HG02943 (cell line): ENCODE measurements around the gene PIGK.
"Not testable (repeated sequence)": the region's sequence is repeated elsewhere in the genome, so short reads cannot be mapped to it uniquely, and the experiment has no call there.

Source experiments
- ATAC-seq: cut with Tn5 transposase; IDR thresholded peaks from one replicate; pipeline ENCODE4 v1.9.1; 2021; ENCODE audit warnings: mild to moderate bottlenecking, low read depth, moderate library complexity; ENCODE audit not compliant: unreplicated experiment

The PIGK gene

GRCh38 chr1:77219166-77219887, at the start of gene PIGK:
PIGK (minus strand) TSS chr1:77219430; CDS start chr1:77219402, 28 bp downstream.
- peak; percentile 90 for ATAC-seq

DNA sequence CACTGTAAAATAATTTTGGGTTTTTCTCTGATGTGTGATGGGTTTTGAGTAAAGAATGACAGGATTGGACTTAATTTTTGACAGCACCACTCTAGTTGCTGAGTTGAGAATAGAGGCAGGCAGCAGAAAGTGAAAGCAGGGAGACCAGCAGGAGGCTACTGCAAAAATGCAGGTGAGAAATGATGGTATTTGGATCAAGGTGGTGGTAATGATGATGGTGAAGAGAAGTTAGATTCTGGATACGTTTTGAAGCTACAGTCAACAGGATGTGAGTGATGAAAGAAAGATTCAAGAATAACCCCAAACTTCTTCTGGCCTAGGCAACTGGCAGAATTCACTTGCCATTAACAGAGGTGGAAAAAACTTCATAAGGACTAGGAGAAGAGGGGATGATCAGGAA, 47.8 kb upstream of the PIGK start:
- no peak for ATAC-seq

DNA sequence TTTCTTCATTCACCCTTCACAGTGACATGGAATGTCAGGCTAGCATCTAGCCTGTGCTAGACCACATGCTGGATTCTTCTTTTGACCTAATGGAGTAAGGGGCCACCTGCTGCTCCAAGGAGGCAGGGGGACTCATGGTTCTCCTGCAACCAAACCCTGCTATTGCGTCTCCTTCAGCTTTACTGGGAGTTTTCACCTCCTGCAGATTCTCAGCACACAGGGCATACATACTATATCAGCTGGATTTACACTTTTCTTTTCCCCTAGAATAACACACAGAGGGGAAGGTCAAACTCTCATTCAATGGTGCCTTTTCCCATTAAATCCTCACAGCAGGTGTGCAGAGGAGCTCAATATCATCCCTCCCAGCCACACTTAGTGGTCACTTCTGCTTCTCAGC, 46.0 kb upstream of the PIGK start:
- no peak for ATAC-seq

GRCh38 chr1:77263708-77264107, 44.5 kb upstream of the PIGK start:
- no peak for ATAC-seq

GRCh38 chr1:77253211-77253610, 34.0 kb upstream of the PIGK start:
- no peak for ATAC-seq

DNA sequence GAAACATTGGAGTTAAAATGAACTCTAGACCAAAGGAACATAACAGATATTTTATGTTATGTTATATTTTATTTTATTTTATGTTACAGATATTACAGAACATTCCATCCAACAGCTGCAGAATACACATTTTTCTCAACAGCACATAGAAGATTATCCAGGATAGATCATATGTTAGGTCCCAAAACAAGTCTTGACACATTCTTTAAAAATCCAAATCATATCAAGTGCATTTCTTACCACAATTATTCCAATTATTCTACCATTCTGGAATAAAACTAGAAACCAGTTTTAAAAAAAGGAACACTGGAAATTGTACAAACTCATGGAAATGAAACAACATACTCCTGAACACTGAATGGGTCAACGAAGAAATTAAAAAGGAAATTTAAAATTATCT, 30.9 kb upstream of the PIGK start:
- no peak for ATAC-seq

- no peak for ATAC-seq
These were observed 26.6 kb upstream of the PIGK start for GRCh38 chr1:77245830-77246229.

GRCh38 chr1:77239311-77239710, 20.1 kb upstream of the PIGK start:
- no peak for ATAC-seq

- ATAC-seq = no peak
These were observed 19.2 kb upstream of the PIGK start for GRCh38 chr1:77238462-77238861.

GRCh38 chr1:77234943-77235342, 15.7 kb upstream of the PIGK start:
- no peak for ATAC-seq

DNA sequence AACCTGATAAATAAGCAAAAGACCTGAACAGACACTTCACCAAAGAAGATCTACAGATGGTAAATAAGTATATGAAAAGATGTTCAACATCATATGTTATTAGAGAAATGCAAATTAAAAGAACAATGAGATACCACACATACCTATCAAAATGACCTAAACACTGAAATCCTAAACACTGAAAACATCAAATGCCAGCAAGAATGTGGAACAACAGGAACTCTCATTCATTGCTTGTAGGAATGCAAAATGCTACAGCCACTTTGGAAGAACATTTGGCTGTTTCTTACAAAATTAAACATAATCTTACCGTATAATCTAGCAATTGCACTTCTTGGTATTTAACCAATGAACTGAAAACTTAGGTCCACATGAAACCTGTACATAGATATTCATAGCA, 14.9 kb upstream of the PIGK start:
- no peak for ATAC-seq

DNA sequence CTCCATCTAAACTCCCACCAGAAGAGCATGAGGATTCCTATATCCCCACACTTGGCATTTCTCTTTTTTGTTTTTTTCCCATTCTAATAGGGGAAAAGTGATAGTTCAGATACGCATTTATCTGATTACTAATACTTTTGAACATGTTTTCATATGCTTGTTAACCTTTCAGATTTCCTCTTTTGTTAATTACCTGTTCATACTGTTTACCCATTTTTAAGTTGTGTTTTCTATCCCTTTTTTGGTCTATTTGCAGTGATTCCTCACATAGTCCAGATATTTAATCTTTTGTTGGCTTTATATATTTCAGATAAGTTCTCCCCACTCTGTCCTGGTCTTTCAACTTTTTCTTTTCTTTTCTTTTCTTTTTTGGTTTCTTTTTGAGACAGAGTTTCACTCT, 13.6 kb upstream of the PIGK start:
- ATAC-seq = no peak

DNA sequence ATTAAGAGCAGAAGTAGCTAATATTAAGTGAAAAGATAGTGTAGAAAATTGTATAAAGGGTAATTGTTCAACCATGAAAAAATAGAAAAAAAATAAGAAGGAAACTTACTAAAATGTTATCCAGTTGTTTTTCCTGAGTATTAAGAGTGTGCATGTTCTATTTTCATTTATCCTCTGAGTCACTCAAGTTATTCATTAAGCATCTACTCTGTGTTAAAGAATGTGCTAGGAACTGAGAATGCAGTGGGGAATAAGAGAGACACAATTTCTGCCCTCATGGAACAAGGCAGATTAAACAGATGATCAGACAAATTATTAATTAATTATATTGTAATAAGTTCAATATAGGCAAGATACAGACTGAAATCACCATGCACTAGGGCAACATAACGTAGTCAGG, 10.8 kb upstream of the PIGK start:
- no peak for ATAC-seq

- no peak for ATAC-seq
These were observed 9.6 kb upstream of the PIGK start for GRCh38 chr1:77228836-77229235.

GRCh38 chr1:77227381-77227780, 8.2 kb upstream of the PIGK start:
- no peak for ATAC-seq

DNA sequence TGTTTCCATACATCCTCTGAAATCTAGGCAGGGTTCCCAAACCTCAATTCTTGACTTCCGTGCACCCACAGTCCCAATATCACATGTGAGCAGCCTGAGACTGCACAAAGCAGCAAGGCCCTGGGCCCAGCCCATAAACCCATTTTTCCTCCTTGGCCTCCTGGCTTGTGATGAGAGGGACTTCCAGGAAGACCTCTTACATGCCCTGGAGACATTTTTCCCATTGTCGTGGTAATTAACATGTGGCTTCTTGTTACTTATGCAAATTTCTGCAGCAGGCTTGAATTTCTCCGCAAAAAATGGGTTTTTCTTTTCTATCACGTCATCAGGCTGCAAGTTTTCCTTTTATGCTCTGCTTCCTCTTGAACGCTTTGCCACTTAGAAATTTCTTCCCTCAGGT, 3.3 kb upstream of the PIGK start:
- ATAC-seq = no peak

DNA sequence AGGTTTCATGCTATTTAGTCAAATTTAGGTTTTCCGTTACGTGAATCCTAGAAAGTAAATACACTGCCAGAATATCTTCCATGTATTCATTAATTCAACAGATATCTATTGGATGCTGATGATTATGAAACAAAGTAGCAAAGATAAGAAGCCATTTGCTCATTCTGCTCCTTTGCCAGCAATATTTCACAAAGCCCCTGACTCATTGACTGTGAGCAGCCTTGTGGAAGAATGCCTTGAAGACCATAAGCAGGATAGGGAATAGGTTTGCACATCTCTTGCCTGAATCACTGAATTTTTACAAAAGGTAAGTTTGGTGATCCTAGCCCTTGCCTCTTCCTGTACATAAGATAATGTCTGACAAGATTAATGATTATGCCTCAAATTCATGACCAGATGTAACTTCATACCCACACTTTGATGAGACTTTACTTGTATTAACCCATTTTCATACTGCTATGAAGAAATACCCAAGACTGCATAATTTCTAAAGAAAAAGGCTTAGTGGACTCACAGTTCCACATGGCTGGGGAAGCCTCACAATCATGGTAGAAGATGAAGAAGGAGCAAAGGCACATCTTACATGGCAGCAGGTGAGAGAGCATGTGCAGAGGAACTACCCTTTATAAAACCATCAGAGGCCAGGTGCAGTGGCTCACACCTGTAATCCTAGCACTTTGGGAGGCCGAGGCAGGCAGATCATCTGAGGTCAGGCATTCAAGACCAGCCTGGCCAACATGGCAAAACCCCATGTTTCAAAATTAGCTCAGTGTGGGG, 1.6 kb upstream of the PIGK start:
- ATAC-seq = no peak

DNA sequence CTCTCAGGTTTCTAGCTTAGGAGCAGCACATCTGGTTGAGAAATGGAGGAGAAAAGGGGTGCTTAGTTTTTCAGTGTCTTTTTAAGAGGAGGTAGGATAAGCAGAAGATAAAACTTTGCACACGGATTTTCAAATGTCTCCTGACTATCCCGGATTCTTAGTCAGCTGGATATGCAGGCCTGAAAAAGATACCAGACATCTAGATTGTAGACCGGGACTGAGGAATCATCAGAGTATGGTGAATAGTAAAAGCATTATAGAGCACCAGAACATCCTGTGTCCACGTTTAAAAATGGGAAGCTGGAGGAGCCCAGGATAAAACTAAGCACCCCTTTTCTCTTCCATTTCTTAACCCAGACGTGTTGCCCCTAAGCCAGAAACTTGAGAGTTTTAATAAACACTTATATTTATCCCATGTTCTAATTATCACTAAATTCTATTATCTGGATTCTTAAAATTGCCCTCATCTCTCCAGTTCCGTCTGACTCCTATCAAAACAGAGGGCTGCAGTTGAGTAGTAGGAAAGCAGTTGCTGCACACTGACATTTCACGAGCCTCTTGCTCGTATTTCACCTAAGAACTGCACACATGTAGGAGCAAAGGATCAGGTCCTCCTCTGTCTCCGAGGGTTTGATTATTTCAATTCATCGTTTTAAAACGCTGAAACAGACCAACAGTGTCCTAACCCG, 609 bp downstream of the PIGK start:
- ATAC-seq = peak; percentile 41

DNA sequence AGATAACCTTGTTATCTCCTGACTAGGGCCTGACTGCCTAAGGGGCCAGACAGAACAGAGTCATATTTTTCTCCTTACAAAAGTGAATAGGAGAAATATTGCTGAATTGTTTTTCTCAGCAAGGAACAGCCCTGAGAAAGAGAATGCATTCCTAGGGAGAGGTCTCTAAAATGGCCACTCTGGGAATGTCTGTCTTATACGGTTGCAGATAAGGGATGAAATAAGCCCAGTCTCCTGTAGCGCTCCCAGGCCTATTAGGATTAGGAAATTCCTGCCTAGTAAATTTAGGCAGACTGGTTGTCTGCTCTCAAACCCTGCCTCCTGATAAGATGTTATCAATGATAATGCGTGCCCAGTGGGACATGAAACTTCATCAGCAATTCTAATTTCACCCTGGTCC, 15.2 kb downstream of the PIGK start:
- not testable (repeated sequence) for ATAC-seq

- ATAC-seq = no peak
These were observed 16.5 kb downstream of the PIGK start for GRCh38 chr1:77202751-77203150.

DNA sequence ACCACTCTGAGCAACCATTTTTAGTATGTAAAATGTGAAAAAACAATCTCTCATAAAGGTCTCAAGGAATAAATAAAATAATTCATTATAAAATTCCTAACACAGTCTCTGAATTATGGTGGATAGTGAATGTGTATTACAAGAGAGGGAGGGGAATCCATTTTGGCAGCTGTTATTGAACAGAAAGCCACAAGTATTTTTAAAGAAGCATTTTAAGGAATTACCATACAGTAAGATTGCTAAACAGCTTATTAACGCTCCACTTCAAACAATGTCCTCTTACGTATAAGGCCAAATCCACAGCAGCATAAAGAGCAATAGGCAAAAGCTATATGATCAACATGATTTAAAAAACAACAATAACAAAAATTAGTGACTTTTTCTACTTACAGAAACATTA, 18.4 kb downstream of the PIGK start:
- no peak for ATAC-seq

DNA sequence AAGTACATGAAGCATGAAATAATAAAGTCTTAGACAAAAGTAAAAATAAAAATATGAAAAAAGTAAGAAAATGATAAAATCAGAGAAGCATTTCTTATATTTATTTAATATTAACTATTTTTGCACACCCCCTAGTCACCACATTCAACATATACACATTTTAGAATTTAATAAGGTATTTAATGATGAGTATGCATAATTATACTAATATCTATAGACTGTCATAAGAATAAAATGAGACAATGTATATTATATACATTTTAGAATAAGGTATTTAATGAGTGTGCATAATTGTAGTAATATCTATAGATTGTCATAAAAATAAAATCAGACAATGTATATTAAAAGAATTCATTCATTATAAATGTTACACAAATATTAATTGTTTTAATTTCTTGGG, 18.9 kb downstream of the PIGK start:
- no peak for ATAC-seq
